SK-N-SH (cell line): ENCODE results near the gene HS3ST5. TPM values are rescaled to one million over a fixed set of nuclear protein-coding genes. Genes with fewer than 3 reads are reported as not detected.

ENCODE experiments used
- CTCF ChIA-PET: fragments of 300-600, 350-600 bp; formaldehyde crosslinking; extraction: SDS; loops from one replicate; lab custom pipeline; 2021; lab: Yijun Ruan, JAX
- POLR2A ChIA-PET: fragments of 350-600 bp; sonication (Branson Sonifier 250); formaldehyde crosslinking; extraction: SDS; loops from one replicate; lab custom pipeline; 2020; ENCODE audit warnings: antibody characterized with exemption, inconsistent platforms; lab: Yijun Ruan, JAX
- DNase-seq: peaks from one replicate; pipeline ENCODE4 v3.0.0; 2012
- H2AFZ ChIP-seq: fragments of 200-600 bp; sonication (generic); 2 replicates; pipeline ENCODE4 v1.8.1; 2016; ENCODE audit warnings: antibody characterized with exemption, mild to moderate bottlenecking, low read depth
- H3F3A ChIP-seq: fragments of 200-600 bp; sonication (generic); replicated peaks from 2 replicates; pipeline ENCODE3; 2016; ENCODE audit warnings: antibody characterized with exemption, mild to moderate bottlenecking; ENCODE audit not compliant: insufficient read depth
- H3K27ac ChIP-seq, 2 experiments: fragments of 200-500 bp in 1 of 2; fragments of 200-600 bp in 1 of 2; sonication (Bioruptor generic) in 1 of 2; sonication (generic), shearing (Covaris generic) in 1 of 2; 2 replicates each; pipeline versions ENCODE4 v1.5.1 to v1.6.1; 2014 to 2016; ENCODE audit warnings: low read depth in 2 of 2, inconsistent platforms in 1 of 2, low read length in 1 of 2, mild to moderate bottlenecking in 1 of 2, mixed read lengths in 1 of 2
- H3K27me3 ChIP-seq: fragments of 200-600 bp; sonication (generic), shearing (Covaris generic); 2 replicates; pipeline ENCODE4 v1.6.1; 2016; ENCODE audit warnings: mixed run types; ENCODE audit not compliant: insufficient read depth
- H3K36me3 ChIP-seq, 2 experiments: fragments of 200-500 bp in 1 of 2; fragments of 200-600 bp in 1 of 2; sonication (Bioruptor generic) in 1 of 2; sonication (generic) in 1 of 2; replicated peaks in 1 of 2; 2 replicates each; pipeline versions ENCODE3 to v1.5.1; 2014 to 2016; ENCODE audit warnings: low read length in 1 of 2, mild to moderate bottlenecking in 1 of 2; ENCODE audit not compliant: insufficient read depth in 2 of 2, control insufficient read depth in 1 of 2
- H3K4me1 ChIP-seq, 2 experiments: fragments of 200-500 bp in 1 of 2; fragments of 200-600 bp in 1 of 2; sonication (Bioruptor generic) in 1 of 2; sonication (generic), shearing (Covaris generic) in 1 of 2; 2 replicates each; pipeline versions ENCODE4 v1.5.1 to v1.6.1; 2014 to 2016; ENCODE audit warnings: low read depth in 1 of 2, low read length in 1 of 2, mixed run types in 1 of 2; ENCODE audit not compliant: insufficient read depth in 2 of 2, control insufficient read depth in 1 of 2
- H3K4me2 ChIP-seq: fragments of 200-600 bp; sonication (generic), shearing (Covaris generic); 2 replicates; pipeline ENCODE4 v1.6.1; 2017; ENCODE audit warnings: mixed run types
- H3K4me3 ChIP-seq, 2 experiments: fragments of 200-500 bp in 1 of 2; fragments of 200-600 bp in 1 of 2; sonication (Bioruptor generic) in 1 of 2; sonication (generic), shearing (Covaris generic) in 1 of 2; 2 replicates each; pipeline versions ENCODE4 v1.5.1 to v1.8.1; 2014 to 2016; ENCODE audit warnings: low read depth in 2 of 2, inconsistent platforms in 1 of 2, low read length in 1 of 2, mild to moderate bottlenecking in 1 of 2, mixed read lengths in 1 of 2, moderate library complexity in 1 of 2
- H3K79me2 ChIP-seq: fragments of 200-600 bp; sonication (generic); 2 replicates; pipeline ENCODE4 v1.8.1; 2017; ENCODE audit warnings: mild to moderate bottlenecking; ENCODE audit not compliant: insufficient read depth
- H3K9ac ChIP-seq: fragments of 200-600 bp; sonication (generic); 2 replicates; pipeline ENCODE4 v1.6.1; 2017; ENCODE audit warnings: mixed run types
- H3K9me2 ChIP-seq: fragments of 200-600 bp; sonication (generic); 2 replicates; pipeline ENCODE4 v1.6.1; 2017; ENCODE audit warnings: mixed run types
- H3K9me3 ChIP-seq: fragments of 200-600 bp; sonication (generic); 2 replicates; pipeline ENCODE4 v1.6.1; 2017; ENCODE audit warnings: mixed run types, mild to moderate bottlenecking, moderate library complexity
- H4K20me1 ChIP-seq: fragments of 200-600 bp; sonication (generic); 2 replicates; pipeline ENCODE4 v1.6.1; 2017; ENCODE audit warnings: mild to moderate bottlenecking, mixed run types; ENCODE audit not compliant: insufficient read depth
- ELF1 ChIP-seq: IDR thresholded peaks from 2 replicates; pipeline ENCODE4 v1.4.0; 2012
- EP300 ChIP-seq, 2 experiments: IDR thresholded peaks; 2 replicates each; pipeline versions ENCODE4 v1.4.0 to v1.6.1; 2012; ENCODE audit warnings: borderline replicate concordance in 1 of 2, low read depth in 1 of 2, low read length in 1 of 2
- FOXM1 ChIP-seq: IDR thresholded peaks from 2 replicates; pipeline ENCODE4 v1.4.0; 2012; ENCODE audit warnings: low read depth, mild to moderate bottlenecking
- JUND ChIP-seq: IDR thresholded peaks from 2 replicates; pipeline ENCODE4 v1.4.0; 2012
- NFIC ChIP-seq: IDR thresholded peaks from 2 replicates; pipeline ENCODE4 v1.4.0; 2012; ENCODE audit warnings: borderline replicate concordance
- PBX3 ChIP-seq: IDR thresholded peaks from 2 replicates; pipeline ENCODE4; 2012
- POLR2AphosphoS5 ChIP-seq: IDR thresholded peaks from 2 replicates; pipeline ENCODE4 v1.6.1; 2012; ENCODE audit warnings: low read depth, low read length
- RAD21 ChIP-seq: IDR thresholded peaks from 2 replicates; pipeline ENCODE4 v1.6.1; 2012; ENCODE audit warnings: mild to moderate bottlenecking, low read length
- RCOR1 ChIP-seq: fragments of 150-350 bp; IDR thresholded peaks from 2 replicates; pipeline ENCODE4 v1.6.1; 2017; ENCODE audit warnings: antibody characterized with exemption, low read length
- RXRA ChIP-seq: IDR thresholded peaks from 2 replicates; pipeline ENCODE4 v1.4.0; 2012; ENCODE audit warnings: low read depth, mild to moderate bottlenecking, borderline replicate concordance
- SIN3A ChIP-seq: IDR thresholded peaks from 2 replicates; pipeline ENCODE4 v1.6.1; 2012; ENCODE audit warnings: low read depth, mild to moderate bottlenecking, low read length, moderate library complexity, borderline replicate concordance
- SMC3 ChIP-seq: IDR thresholded peaks from 2 replicates; pipeline ENCODE4 v1.6.1; 2012; ENCODE audit warnings: low read depth, low read length, improper control_type of control experiment
- TEAD4 ChIP-seq: IDR thresholded peaks from 2 replicates; pipeline ENCODE4 v1.4.0; 2012; ENCODE audit warnings: mild to moderate bottlenecking, borderline replicate concordance; ENCODE audit not compliant: insufficient read depth
- YY1 ChIP-seq: IDR thresholded peaks from 2 replicates; pipeline ENCODE4 v1.4.0; 2012; ENCODE audit warnings: low read depth, mild to moderate bottlenecking
- WGBS: methylation state at CpG from one replicate; pipeline ENCODE4 v1.1.6; 2017; ENCODE audit warnings: low lambda C conversion rate; 5-methylcytosine and 5-hydroxymethylcytosine counted together
- polyA plus RNA-seq, 3 experiments: library from polyadenylated mRNA; depleted of rRNA; stranded (reverse); fragments of >200 nt; gene quantifications; 2 replicates each; pipeline ENCODE4 v1.2.3, GENCODE V29; 2012
- TF ChIP-seq, protein P1 (sequence below): IDR thresholded peaks from 2 replicates; pipeline ENCODE4 v1.4.0; 2012; ENCODE audit warnings: low read depth, borderline replicate concordance
- TF ChIP-seq, protein P2 (sequence below): IDR thresholded peaks from 2 replicates; pipeline ENCODE4 v1.4.0; 2012; ENCODE audit warnings: low read depth
- TF ChIP-seq, protein P3 (sequence below): fragments of 150-350 bp; IDR thresholded peaks from 2 replicates; pipeline ENCODE4 v1.6.1; 2017; ENCODE audit warnings: antibody characterized with exemption, low read length, low read depth, borderline replicate concordance

The HS3ST5 gene
- polyA plus RNA-seq, 1 of the 3 experiments (the other 2 are of a cell fraction): 0.02 TPM

DNA sequence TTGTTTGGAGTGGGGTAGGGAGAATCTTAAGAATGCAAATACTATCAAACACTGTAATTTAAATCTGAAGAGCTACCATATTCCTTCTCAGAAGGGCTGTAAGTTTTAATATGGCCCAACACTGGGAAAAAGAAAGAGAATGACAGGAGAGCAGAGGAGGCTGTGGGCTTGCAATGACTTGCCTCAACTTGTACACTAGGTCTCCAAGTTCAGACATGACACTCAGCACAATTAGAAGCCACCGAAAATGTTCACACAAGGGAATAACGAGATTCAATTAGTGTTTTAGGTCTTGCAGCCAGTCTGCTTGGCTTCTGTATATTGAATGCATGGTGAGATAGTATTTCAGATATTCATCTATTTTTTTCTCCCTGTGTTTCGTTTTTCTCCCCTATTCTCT is 89.4 kb downstream of the HS3ST5 start:
- no peaks in the 10 kb centered on the region for H3K4me1 ChIP-seq
- WGBS: 20% methylated on average over 3 of the region's 3 CpGs
- H3K9me3 ChIP-seq: no peaks in the 10 kb centered on the region
- no peak overlapping the region for H3K4me3 ChIP-seq
- H3K27ac ChIP-seq: no peak overlapping the region
- DNase-seq: no peak
- TF ChIP-seq, protein P1, sequence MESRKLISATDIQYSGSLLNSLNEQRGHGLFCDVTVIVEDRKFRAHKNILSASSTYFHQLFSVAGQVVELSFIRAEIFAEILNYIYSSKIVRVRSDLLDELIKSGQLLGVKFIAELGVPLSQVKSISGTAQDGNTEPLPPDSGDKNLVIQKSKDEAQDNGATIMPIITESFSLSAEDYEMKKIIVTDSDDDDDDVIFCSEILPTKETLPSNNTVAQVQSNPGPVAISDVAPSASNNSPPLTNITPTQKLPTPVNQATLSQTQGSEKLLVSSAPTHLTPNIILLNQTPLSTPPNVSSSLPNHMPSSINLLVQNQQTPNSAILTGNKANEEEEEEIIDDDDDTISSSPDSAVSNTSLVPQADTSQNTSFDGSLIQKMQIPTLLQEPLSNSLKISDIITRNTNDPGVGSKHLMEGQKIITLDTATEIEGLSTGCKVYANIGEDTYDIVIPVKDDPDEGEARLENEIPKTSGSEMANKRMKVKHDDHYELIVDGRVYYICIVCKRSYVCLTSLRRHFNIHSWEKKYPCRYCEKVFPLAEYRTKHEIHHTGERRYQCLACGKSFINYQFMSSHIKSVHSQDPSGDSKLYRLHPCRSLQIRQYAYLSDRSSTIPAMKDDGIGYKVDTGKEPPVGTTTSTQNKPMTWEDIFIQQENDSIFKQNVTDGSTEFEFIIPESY: no peak
- TF ChIP-seq SMC3: no peak
- TF ChIP-seq NFIC: no peak
- TF ChIP-seq, all 33 proteins: peak for 0
- H3K27me3 ChIP-seq: no peaks in the 10 kb centered on the region
- H3K36me3 ChIP-seq: no peaks in the 10 kb centered on the region
- H3K79me2 ChIP-seq: no peaks in the 10 kb centered on the region
- no peaks in the 10 kb centered on the region for H4K20me1 ChIP-seq
- ChIA-PET CTCF (no interaction called here), POLR2A (no interaction called here)
- no peak overlapping the region for H3K4me2 ChIP-seq
- H3K9ac ChIP-seq: no peak overlapping the region
- no peaks in the 10 kb centered on the region for H3F3A ChIP-seq
- no peak overlapping the region for H2AFZ ChIP-seq
- H3K9me2 ChIP-seq: no peaks in the 10 kb centered on the region

DNA sequence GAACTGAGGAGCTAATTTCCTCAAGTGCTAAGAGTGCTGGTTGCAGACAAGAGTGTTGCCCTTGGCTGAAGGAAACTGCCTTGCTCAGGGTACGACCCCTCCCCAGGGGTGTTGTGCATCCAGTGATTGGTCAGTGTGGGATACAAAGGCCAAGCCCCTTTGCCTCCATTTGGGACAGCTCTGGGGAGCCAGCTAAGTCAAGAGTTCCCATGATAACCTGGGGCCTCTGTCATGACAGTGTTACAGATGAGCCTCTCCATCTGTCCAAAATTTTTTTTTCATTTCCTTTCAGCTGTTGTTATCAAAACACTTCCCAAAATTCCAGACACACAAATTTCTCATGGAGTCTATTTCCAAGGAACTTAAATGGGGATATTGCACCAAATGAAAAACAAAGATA is 93.3 kb downstream of the HS3ST5 start:
- no peak overlapping the region for H3K4me2 ChIP-seq
- H3K4me3 ChIP-seq: no peak overlapping the region
- H3K9ac ChIP-seq: no peak overlapping the region
- H3K4me1 ChIP-seq: no peaks in the 10 kb centered on the region
- DNase-seq: no peak
- H3K9me2 ChIP-seq: no peaks in the 10 kb centered on the region
- 10% methylated on average over 1 of the region's 1 CpG for WGBS
- ChIA-PET CTCF (no interaction called here), POLR2A (no interaction called here)
- no peaks in the 10 kb centered on the region for H3F3A ChIP-seq
- H3K27ac ChIP-seq: no peak overlapping the region
- no peaks in the 10 kb centered on the region for H3K27me3 ChIP-seq
- TF ChIP-seq, protein P2, sequence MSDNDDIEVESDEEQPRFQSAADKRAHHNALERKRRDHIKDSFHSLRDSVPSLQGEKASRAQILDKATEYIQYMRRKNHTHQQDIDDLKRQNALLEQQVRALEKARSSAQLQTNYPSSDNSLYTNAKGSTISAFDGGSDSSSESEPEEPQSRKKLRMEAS: no peak
- TF ChIP-seq ELF1 (no peak), EP300 (IDR thresholded peaks at IDR 0.05; ENCODE audit: borderline replicate concordance in 1 of 2, low read depth in 1 of 2, low read length in 1 of 2) (no peak), FOXM1 (no peak), PBX3 (no peak), RAD21 (no peak), SIN3A (no peak), JUND (no peak), POLR2AphosphoS5 (no peak), RCOR1 (no peak), YY1 (no peak), NFIC (no peak), RXRA (no peak), TEAD4 (no peak)
- TF ChIP-seq, protein P3, sequence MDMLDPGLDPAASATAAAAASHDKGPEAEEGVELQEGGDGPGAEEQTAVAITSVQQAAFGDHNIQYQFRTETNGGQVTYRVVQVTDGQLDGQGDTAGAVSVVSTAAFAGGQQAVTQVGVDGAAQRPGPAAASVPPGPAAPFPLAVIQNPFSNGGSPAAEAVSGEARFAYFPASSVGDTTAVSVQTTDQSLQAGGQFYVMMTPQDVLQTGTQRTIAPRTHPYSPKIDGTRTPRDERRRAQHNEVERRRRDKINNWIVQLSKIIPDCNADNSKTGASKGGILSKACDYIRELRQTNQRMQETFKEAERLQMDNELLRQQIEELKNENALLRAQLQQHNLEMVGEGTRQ: no peak
- H3K36me3 ChIP-seq: no peaks in the 10 kb centered on the region
- no peaks in the 10 kb centered on the region for H3K9me3 ChIP-seq
- no peak overlapping the region for H2AFZ ChIP-seq
- H3K79me2 ChIP-seq: no peaks in the 10 kb centered on the region
- H4K20me1 ChIP-seq: no peaks in the 10 kb centered on the region
